Tibial nerve (tissue), 4 donors: ENCODE measurements around the gene DDAH1.

Experiments
- EP300 ChIP-seq, 2 donors: sonication (generic); formaldehyde crosslinking; IDR thresholded peaks; one replicate each; pipeline ENCODE4 v1.6.1; 2017; ENCODE audit warnings: antibody characterized with exemption in 2 of 2, mild to moderate bottlenecking in 1 of 2
- TF ChIP-seq, protein P1 (sequence below), 5 experiments: fragments of 200-600 bp in 3 of 5; fragments of 450-650 bp in 2 of 5; sonication (generic) in 3 of 5; IDR thresholded peaks; one replicate each; pipeline ENCODE4 v1.5.1; 2016 to 2019; ENCODE audit warnings: antibody characterized with exemption in 5 of 5, mild to moderate bottlenecking in 3 of 5, moderate library complexity in 2 of 5

DNA sequence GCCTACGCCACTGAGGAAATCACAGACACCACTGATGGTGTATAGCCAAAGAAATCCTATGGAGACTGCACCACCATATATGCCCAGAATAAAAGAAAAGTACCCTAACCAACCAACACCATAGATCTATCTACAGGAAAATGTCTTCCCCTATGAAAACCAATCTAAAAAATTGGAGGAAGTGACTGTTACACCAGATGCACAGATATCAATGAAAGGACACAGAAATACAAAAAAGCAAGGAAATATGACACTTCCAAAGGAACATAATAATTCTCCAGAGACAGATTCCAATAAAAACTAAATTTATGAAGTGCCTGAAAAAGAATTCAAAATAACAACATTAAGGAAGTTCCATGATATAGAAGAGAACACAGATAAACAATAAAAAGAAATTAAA lies 131.8 kb downstream of the DDAH1 start:
- TF ChIP-seq, protein P1, sequence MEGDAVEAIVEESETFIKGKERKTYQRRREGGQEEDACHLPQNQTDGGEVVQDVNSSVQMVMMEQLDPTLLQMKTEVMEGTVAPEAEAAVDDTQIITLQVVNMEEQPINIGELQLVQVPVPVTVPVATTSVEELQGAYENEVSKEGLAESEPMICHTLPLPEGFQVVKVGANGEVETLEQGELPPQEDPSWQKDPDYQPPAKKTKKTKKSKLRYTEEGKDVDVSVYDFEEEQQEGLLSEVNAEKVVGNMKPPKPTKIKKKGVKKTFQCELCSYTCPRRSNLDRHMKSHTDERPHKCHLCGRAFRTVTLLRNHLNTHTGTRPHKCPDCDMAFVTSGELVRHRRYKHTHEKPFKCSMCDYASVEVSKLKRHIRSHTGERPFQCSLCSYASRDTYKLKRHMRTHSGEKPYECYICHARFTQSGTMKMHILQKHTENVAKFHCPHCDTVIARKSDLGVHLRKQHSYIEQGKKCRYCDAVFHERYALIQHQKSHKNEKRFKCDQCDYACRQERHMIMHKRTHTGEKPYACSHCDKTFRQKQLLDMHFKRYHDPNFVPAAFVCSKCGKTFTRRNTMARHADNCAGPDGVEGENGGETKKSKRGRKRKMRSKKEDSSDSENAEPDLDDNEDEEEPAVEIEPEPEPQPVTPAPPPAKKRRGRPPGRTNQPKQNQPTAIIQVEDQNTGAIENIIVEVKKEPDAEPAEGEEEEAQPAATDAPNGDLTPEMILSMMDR (IDR thresholded peaks at IDR 0.05), result no peak
- no peak for TF ChIP-seq EP300 (IDR thresholded peaks at IDR 0.05)
